Measurements from ENCODE around the gene KIAA0232. TPM values are rescaled to one million over a fixed set of nuclear protein-coding genes. Genes with fewer than 3 reads are reported as not detected.
A peak's percentile ranks its signal among the peaks of the same experiment; 100 is the strongest.
"Not testable (repeated sequence)": the region's sequence is repeated elsewhere in the genome, so short reads cannot be mapped to it uniquely, and the experiment has no call there.

The KIAA0232 gene
- total and polyA plus RNA-seq, 11 donors, result 20.0 to 78.4 (median 67.7) TPM

- WGBS, 4 donors, result 81 to 90% (median 83%) methylated on average over 14 to 15 of the region's 15 CpGs
- TF ChIP-seq, protein P1, sequence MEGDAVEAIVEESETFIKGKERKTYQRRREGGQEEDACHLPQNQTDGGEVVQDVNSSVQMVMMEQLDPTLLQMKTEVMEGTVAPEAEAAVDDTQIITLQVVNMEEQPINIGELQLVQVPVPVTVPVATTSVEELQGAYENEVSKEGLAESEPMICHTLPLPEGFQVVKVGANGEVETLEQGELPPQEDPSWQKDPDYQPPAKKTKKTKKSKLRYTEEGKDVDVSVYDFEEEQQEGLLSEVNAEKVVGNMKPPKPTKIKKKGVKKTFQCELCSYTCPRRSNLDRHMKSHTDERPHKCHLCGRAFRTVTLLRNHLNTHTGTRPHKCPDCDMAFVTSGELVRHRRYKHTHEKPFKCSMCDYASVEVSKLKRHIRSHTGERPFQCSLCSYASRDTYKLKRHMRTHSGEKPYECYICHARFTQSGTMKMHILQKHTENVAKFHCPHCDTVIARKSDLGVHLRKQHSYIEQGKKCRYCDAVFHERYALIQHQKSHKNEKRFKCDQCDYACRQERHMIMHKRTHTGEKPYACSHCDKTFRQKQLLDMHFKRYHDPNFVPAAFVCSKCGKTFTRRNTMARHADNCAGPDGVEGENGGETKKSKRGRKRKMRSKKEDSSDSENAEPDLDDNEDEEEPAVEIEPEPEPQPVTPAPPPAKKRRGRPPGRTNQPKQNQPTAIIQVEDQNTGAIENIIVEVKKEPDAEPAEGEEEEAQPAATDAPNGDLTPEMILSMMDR (IDR thresholded peaks at IDR 0.05), result no peak
- TF ChIP-seq POLR2A (IDR thresholded peaks at IDR 0.05), result no peak
Measured at GRCh38 chr4:6889736-6890324, 107.3 kb downstream of the KIAA0232 start.

GRCh38 chr4:6890358-6890757, 107.8 kb downstream of the KIAA0232 start:
- no peaks in the 10 kb centered on the region for H3K27me3 ChIP-seq

More at GRCh38 chr4:6889736-6890324, 107.3 kb downstream of the KIAA0232 start:
- Histone ChIP-seq H3K27me3 (no peaks in the 10 kb centered on the region), H3K4me3 (no peak overlapping the region), H3K27ac (no peak overlapping the region), H3K9me3 (peaks cover 0 to 12% (median 0%) of the 10 kb centered on the region in 12 donors), H3K36me3 (peaks cover 0 to under 1% (median 0%) of the 10 kb centered on the region in 9 donors), H3K4me1 (peaks cover 3 to 70% (median 25%) of the 10 kb centered on the region in 12 donors)
- DNase-seq, result no peak
- no peak for ATAC-seq
- intact Hi-C loops (cut with DNase I), result loop anchor here in 1 of 10 donors (5.0 kb wide), 1 partner anchor 182 kb away; no protein-coding TSS in a partner anchor

GRCh38 chr4:6890971-6891370, 108.4 kb downstream of the KIAA0232 start:
- not testable (repeated sequence) for H3K36me3 ChIP-seq, H3K27me3 ChIP-seq, DNase-seq, H3K27ac ChIP-seq, ATAC-seq, H3K4me3 ChIP-seq
- intact Hi-C loops (cut with DNase I), result loop anchor here in 1 of 10 donors (5.0 kb wide), 1 partner anchor 181 kb away; no protein-coding TSS in a partner anchor
- WGBS, 4 donors, result 89 to 96% (median 92%) methylated on average over 9 of the region's 9 CpGs
- Histone ChIP-seq H3K4me1 (peaks cover 3 to 64% (median 20%) of the 10 kb centered on the region in 12 donors), H3K9me3 (peaks cover 0 to 12% (median 0%) of the 10 kb centered on the region in 12 donors)

More at GRCh38 chr4:6890358-6890757, 107.8 kb downstream of the KIAA0232 start:
- peaks cover 0 to 12% (median 0%) of the 10 kb centered on the region in 12 donors for H3K9me3 ChIP-seq
- no peak overlapping the region for H3K4me3 ChIP-seq
- DNase-seq (no peak), ATAC-seq (no peak)
- peaks cover 3 to 70% (median 25%) of the 10 kb centered on the region in 12 donors for H3K4me1 ChIP-seq
- intact Hi-C loops (cut with DNase I), result loop anchor here in 1 of 10 donors (5.0 kb wide), 1 partner anchor 182 kb away; no protein-coding TSS in a partner anchor
- WGBS, 4 donors, result 90 to 100% (median 97%) methylated on average over 3 of the region's 3 CpGs
- H3K27ac ChIP-seq, result no peak overlapping the region
- TF ChIP-seq POLR2A (IDR thresholded peaks at IDR 0.05), result no peak
- TF ChIP-seq, protein P1 (IDR thresholded peaks at IDR 0.05), result no peak
- no peaks in the 10 kb centered on the region for H3K36me3 ChIP-seq

GRCh38 chr4:6891436-6892170, 109.1 kb downstream of the KIAA0232 start:
- intact Hi-C loops (cut with DNase I), result loop anchor here in 1 of 10 donors (5.0 kb wide), 1 partner anchor 181 kb away; no protein-coding TSS in a partner anchor
- no peak for DNase-seq
- Histone ChIP-seq H3K27me3 (no peaks in the 10 kb centered on the region), H3K36me3 (no peaks in the 10 kb centered on the region), H3K4me3 (peak overlapping the region in 3 of 12 donors; percentile 1 to 34 (median 8)), H3K9me3 (peaks cover 0 to 12% (median 0%) of the 10 kb centered on the region in 12 donors), H3K27ac (peak overlapping the region in 4 of 12 donors; percentile 4 to 60 (median 12)), H3K4me1 (peaks cover under 1 to 58% (median 14%) of the 10 kb centered on the region in 12 donors)
- WGBS, 4 donors, result 85 to 93% (median 89%) methylated on average over 10 of the region's 10 CpGs
- ATAC-seq, result peak in 2 of 4 donors; percentile 4 to 22
- no peak for TF ChIP-seq POLR2A (IDR thresholded peaks at IDR 0.05)
- TF ChIP-seq, protein P1 (IDR thresholded peaks at IDR 0.05), result no peak
